ENCODE measurements around the gene NR2E1.

DNA sequence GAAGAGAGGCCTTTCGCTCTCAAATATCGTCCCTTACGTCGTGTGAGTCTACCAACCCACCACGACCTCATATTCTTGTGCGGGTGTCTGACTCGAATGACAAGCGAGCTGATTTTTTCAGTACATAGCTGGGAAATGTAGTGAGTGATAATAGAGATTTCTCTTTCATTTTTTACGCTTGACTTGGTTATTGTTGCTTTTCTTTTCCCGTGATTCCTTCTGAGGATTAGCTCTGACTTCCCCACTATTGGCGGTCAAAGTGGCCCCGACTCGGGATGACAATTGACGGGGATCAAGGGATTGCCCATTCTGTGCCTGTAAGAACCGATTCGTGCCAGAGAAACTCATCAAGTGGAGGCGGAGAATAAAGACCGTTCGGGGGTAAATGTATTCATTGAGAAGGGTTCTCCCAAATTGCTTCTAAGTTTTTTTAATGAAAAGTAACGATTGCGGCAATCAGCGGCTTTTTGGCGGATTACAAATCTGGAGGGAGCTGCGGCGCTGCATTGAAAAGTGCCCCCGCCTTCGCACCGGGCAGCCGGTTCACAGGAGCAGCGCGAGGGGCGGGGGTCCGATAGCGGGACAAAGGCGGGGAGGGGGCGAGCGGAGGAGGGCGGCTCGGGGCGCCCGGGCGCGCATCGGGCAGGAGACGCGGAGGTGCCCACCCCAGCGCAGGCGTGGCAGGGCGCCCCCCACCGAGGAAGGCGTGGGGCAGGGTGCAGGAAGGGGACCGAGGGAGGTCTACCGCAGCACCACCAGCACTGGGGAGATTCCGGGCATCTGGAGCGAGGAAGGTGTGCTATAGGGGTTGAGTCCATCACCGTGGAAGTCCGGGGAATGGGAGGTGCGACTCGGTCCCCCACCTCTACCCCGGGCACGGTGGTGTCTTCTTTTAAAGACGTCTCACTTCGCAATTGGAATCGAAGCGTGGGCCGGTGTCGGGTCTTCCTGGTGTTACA is 46.7 kb upstream of the NR2E1 start:
- TF ChIP-seq, protein P1, sequence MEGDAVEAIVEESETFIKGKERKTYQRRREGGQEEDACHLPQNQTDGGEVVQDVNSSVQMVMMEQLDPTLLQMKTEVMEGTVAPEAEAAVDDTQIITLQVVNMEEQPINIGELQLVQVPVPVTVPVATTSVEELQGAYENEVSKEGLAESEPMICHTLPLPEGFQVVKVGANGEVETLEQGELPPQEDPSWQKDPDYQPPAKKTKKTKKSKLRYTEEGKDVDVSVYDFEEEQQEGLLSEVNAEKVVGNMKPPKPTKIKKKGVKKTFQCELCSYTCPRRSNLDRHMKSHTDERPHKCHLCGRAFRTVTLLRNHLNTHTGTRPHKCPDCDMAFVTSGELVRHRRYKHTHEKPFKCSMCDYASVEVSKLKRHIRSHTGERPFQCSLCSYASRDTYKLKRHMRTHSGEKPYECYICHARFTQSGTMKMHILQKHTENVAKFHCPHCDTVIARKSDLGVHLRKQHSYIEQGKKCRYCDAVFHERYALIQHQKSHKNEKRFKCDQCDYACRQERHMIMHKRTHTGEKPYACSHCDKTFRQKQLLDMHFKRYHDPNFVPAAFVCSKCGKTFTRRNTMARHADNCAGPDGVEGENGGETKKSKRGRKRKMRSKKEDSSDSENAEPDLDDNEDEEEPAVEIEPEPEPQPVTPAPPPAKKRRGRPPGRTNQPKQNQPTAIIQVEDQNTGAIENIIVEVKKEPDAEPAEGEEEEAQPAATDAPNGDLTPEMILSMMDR (IDR thresholded peaks at IDR 0.05) = no peak
- no peak for TF ChIP-seq POLR2A (IDR thresholded peaks at IDR 0.05)

Data from heart left ventricle (tissue), 13 donors.